Osteocyte (in vitro differentiated cells): ENCODE results near the gene MANF. TPM values are rescaled to one million over a fixed set of nuclear protein-coding genes. Genes with fewer than 3 reads are reported as not detected.
"Not testable (repeated sequence)": the region's sequence is repeated elsewhere in the genome, so short reads cannot be mapped to it uniquely, and the experiment has no call there.

ENCODE experiments used
- DNase-seq: peaks from one replicate; pipeline ENCODE4 v3.0.0; 2021; ENCODE audit warnings: mixed read lengths; ENCODE audit not compliant: unreplicated experiment; ENCODE audit errors: extremely low spot score
- H3K27ac Mint-ChIP-seq: one replicate; pipeline ENCODE4 v1.8.0; 2021; ENCODE audit warnings: mild to moderate bottlenecking, mixed read lengths; ENCODE audit not compliant: unreplicated experiment
- H3K27me3 Mint-ChIP-seq: one replicate; pipeline ENCODE4 v1.8.0; 2021; ENCODE audit warnings: mixed read lengths; ENCODE audit not compliant: unreplicated experiment
- H3K36me3 Mint-ChIP-seq: one replicate; pipeline ENCODE4 v1.8.0; 2021; ENCODE audit warnings: mixed read lengths; ENCODE audit not compliant: unreplicated experiment
- H3K4me1 Mint-ChIP-seq: one replicate; pipeline ENCODE4 v1.8.0; 2021; ENCODE audit warnings: mixed read lengths; ENCODE audit not compliant: unreplicated experiment
- H3K4me3 Mint-ChIP-seq: one replicate; pipeline ENCODE4 v1.8.0; 2021; ENCODE audit warnings: mild to moderate bottlenecking, moderate library complexity, mixed read lengths; ENCODE audit not compliant: unreplicated experiment
- H3K9me3 Mint-ChIP-seq: one replicate; pipeline ENCODE4 v1.8.0; 2021; ENCODE audit warnings: mixed read lengths; ENCODE audit not compliant: unreplicated experiment
- total RNA-seq: library from RNA; stranded (reverse); gene quantifications from 2 replicates; pipeline ENCODE4 v1.2.1, GENCODE V29; 2021
- TF ChIP-seq, protein P1 (sequence below): fragments of 200-600 bp; sonication (generic); IDR thresholded peaks from 2 replicates; pipeline ENCODE4 v1.5.0; 2021; ENCODE audit warnings: antibody characterized with exemption, mild to moderate bottlenecking, moderate library complexity

Gene MANF
- total RNA-seq, 1 donor from 2014 or later = 94.8 TPM

DNA sequence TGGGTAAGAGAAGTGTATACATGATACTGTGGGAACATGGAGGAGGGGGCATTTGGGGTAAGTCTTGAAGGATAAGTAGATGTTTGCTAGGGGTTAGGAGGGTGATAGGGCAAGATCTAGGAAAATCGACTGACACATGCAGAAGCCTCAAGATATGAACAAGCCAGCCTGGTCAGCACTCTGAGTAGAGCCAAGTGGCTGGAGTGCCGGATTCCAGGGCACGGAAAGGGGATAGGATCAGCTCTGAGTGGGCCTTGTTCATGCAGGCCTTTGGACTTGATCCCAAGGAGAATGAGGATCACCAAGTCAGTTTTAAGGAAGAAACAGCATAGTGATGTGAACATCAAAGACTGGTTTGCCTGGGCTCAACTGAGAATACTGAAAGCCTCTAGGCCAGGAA, 24.3 kb upstream of the MANF start:
- TF ChIP-seq, protein P1, sequence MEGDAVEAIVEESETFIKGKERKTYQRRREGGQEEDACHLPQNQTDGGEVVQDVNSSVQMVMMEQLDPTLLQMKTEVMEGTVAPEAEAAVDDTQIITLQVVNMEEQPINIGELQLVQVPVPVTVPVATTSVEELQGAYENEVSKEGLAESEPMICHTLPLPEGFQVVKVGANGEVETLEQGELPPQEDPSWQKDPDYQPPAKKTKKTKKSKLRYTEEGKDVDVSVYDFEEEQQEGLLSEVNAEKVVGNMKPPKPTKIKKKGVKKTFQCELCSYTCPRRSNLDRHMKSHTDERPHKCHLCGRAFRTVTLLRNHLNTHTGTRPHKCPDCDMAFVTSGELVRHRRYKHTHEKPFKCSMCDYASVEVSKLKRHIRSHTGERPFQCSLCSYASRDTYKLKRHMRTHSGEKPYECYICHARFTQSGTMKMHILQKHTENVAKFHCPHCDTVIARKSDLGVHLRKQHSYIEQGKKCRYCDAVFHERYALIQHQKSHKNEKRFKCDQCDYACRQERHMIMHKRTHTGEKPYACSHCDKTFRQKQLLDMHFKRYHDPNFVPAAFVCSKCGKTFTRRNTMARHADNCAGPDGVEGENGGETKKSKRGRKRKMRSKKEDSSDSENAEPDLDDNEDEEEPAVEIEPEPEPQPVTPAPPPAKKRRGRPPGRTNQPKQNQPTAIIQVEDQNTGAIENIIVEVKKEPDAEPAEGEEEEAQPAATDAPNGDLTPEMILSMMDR = no peak
- no peak overlapping the region for H3K4me3 Mint-ChIP-seq
- no peak overlapping the region for H3K27ac Mint-ChIP-seq
- H3K9me3 Mint-ChIP-seq = peaks cover 5% of the 10 kb centered on the region
- H3K4me1 Mint-ChIP-seq = no peaks in the 10 kb centered on the region
- DNase-seq = no peak
- no peaks in the 10 kb centered on the region for H3K27me3 Mint-ChIP-seq
- H3K36me3 Mint-ChIP-seq = no peaks in the 10 kb centered on the region

DNA sequence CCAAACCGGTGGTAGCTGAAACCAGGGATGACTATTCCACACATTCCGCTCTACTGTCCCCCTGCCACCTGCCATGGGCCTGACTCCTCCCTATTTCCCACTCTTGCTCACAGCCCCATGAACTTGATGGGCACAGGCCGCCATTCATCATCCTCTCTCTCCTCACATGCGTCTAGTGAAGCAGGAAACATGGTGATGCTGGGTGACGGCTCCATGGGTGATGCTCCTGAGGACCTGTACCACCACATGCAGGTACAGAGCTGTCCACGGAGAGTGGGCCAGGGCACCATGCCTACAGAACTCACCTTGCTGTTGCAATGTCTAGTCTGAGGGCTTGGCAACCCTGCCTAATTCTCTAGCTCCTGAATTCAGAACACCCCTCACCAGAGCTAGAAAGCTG, 23.3 kb upstream of the MANF start:
- Mint-ChIP-seq H3K27me3 (peaks cover 3% of the 10 kb centered on the region), H3K27ac (no peak overlapping the region), H3K9me3 (peaks cover 5% of the 10 kb centered on the region), H3K4me3 (no peak overlapping the region), H3K4me1 (no peaks in the 10 kb centered on the region), H3K36me3 (no peaks in the 10 kb centered on the region)
- no peak for DNase-seq
- TF ChIP-seq, protein P1 = no peak

DNA sequence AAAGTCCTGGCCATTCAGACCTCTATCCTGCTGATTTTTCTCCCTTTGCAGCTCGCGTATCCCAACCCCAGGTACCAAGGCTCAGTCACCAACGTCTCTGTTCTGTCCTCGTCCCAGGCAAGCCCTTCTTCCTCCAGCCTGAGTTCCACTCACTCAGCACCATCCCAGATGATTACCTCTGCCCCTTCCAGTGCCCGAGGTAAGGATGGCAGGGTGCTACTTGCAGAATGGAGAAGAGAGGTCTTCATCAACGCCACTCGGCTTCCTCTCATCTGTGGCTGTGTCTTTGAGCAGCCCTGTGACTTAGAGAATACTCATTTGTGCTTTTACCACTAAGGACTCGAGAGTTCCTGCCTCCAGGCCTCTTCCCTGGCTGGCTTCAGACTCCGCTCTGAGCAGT, 22.6 kb upstream of the MANF start:
- H3K9me3 Mint-ChIP-seq = peaks cover 5% of the 10 kb centered on the region
- H3K27ac Mint-ChIP-seq = no peak overlapping the region
- H3K4me1 Mint-ChIP-seq = no peaks in the 10 kb centered on the region
- H3K27me3 Mint-ChIP-seq = peaks cover 3% of the 10 kb centered on the region
- H3K4me3 Mint-ChIP-seq = no peak overlapping the region
- no peaks in the 10 kb centered on the region for H3K36me3 Mint-ChIP-seq
- no peak for DNase-seq
- TF ChIP-seq, protein P1 = no peak

DNA sequence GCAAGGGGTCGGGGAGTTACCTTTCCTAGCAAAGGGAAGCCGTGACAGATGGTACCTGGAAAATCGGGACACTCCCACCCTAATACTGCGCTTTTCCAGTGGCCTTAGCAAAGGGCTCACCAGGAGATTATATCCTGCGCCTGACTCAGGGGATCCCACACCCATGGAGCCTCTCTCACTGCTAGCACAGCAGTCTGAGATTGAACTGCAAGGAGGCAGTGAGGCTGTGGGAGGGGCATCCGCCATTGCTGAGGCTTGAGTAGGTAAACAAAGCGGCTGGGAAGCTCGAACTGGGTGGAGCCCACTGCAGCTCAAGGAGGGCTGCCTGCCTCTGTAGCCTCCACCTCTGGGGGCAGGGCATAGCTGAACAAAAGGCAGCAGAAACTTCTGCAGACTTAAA, 16.8 kb upstream of the MANF start:
- not testable (repeated sequence) for H3K4me1 Mint-ChIP-seq, H3K27me3 Mint-ChIP-seq, H3K36me3 Mint-ChIP-seq, H3K4me3 Mint-ChIP-seq, DNase-seq, H3K27ac Mint-ChIP-seq, H3K9me3 Mint-ChIP-seq

DNA sequence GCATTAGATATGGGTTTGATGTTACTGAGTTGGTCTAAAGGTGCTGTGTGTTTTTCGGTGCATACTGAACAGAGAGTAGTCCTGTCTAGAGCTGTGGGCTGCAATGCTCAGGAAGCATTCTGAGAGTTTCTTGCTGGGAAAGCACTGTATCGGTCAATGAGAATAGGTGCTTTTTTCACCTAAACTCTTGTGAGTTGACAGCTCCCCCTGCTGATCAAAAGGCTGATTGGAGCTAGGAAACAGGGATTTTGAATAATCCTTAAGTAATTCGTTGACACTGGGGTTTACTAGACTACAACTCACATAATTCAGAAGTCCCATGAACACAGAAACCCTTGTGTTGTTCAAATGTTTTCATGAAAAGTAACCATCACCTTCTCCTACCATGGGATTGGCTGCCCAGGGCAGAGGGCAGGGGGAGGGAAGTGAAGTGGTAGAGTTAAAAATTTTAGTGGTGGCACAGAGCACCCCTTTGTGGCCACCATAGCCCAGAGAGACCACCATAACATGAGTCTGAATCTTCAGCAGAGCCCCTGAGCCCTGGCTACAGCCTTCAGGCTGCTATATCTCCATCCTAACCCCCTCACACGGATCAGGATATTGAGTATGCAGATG, 13.0 kb upstream of the MANF start:
- DNase-seq = no peak
- TF ChIP-seq, protein P1 = peak; percentile 86
- H3K27me3 Mint-ChIP-seq = no peaks in the 10 kb centered on the region
- no peaks in the 10 kb centered on the region for H3K4me1 Mint-ChIP-seq
- no peaks in the 10 kb centered on the region for H3K36me3 Mint-ChIP-seq
- no peak overlapping the region for H3K27ac Mint-ChIP-seq
- no peak overlapping the region for H3K4me3 Mint-ChIP-seq
- no peaks in the 10 kb centered on the region for H3K9me3 Mint-ChIP-seq
